Subcutaneous adipose tissue (tissue), 4 donors: Measurements from ENCODE around the gene MB21D2. TPM values are rescaled to one million over a fixed set of nuclear protein-coding genes. Genes with fewer than 3 reads are reported as not detected.

ENCODE experiments used
- total RNA-seq, 4 donors: library from RNA; depleted of rRNA; stranded (reverse); fragments of >200 nt; gene quantifications; one replicate each; pipeline ENCODE4 v1.1.0, GENCODE V29; 2016
- TF ChIP-seq, protein P1 (sequence below): fragments of 450-650 bp; IDR thresholded peaks from one replicate; pipeline ENCODE4 v1.5.1; 2016; ENCODE audit warnings: low read depth, mild to moderate bottlenecking, control low read depth, antibody characterized with exemption, moderate library complexity

Gene MB21D2
- total RNA-seq, 4 donors from 2014 or later = 2.8 to 5.4 (median 4.5) TPM

DNA sequence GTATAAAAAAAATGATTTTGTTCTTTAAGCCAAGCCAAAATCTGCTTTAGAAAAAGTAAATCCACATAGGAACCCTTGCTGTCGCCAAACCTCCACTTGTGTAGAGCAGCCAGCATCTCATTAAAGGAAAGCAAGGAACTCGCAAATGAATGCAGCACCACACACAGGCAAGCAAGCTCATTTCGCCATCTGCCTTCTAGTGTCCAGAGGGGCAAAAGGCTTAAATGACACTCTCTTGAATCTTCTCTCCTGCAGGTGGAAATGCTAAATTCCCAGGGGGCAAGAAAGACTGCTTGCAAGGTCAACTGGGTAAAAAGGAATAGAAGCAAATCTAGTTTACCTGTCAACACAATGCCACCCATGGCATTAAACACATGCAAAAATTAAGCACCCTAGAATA lies 2.4 kb downstream of the MB21D2 start:
- TF ChIP-seq, protein P1, sequence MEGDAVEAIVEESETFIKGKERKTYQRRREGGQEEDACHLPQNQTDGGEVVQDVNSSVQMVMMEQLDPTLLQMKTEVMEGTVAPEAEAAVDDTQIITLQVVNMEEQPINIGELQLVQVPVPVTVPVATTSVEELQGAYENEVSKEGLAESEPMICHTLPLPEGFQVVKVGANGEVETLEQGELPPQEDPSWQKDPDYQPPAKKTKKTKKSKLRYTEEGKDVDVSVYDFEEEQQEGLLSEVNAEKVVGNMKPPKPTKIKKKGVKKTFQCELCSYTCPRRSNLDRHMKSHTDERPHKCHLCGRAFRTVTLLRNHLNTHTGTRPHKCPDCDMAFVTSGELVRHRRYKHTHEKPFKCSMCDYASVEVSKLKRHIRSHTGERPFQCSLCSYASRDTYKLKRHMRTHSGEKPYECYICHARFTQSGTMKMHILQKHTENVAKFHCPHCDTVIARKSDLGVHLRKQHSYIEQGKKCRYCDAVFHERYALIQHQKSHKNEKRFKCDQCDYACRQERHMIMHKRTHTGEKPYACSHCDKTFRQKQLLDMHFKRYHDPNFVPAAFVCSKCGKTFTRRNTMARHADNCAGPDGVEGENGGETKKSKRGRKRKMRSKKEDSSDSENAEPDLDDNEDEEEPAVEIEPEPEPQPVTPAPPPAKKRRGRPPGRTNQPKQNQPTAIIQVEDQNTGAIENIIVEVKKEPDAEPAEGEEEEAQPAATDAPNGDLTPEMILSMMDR = no peak

DNA sequence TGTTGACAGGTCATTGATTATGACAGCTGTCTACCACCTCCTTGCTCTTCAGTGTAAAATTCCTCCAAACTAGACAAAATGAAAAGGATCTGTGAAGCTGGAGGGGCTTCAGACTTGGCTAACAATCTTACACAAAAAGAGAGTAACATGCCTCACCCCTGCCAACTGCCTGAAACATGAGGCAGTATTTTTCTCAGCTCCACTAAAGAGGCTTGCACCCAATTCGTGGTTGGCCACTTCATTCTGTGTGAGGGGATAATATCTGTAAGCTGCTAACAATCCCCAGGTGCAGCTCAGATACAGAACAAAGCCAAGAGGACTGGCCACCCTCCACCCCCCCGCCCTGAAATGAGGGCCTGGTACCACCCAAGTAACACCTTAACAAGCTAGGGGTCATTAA lies 2.8 kb downstream of the MB21D2 start:
- TF ChIP-seq, protein P1 = no peak

DNA sequence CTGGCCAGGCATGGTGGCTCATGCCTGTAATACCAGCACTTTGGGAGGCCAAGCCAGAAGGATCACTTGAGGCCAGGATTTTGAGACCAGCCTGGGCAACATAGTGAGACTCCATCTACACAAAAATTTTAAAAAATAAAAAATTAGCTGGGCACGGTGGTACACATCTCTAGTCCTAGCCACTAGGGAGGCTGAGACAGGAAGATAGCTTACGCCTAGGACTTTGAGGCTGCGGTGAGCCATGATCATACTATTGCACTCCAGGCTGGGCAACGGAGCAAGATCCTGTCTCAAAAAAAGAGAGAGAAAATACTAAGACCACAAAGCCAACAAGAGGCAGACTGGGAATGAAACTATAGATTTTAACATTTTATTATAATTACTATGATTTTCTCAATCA lies 4.1 kb downstream of the MB21D2 start:
- TF ChIP-seq, protein P1 = no peak

DNA sequence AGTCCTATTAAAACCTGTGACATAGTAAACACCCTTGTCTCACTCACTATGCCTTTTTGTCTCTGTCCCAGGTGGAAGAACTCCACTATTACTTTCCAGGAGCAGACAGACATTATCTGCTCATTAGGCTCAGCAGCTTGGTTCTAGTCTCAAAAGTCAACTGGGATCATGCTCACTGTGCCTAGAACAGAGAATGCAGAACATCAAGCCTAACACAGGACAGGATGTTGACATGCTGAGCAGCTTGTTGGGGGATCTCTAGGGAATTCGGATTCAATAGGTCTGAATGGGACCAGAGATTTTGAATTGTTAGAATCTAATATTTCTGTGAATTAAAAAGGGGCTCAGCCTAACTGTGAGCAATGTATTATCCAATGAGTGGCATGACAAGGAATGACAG lies 6.4 kb downstream of the MB21D2 start:
- TF ChIP-seq, protein P1 = no peak

DNA sequence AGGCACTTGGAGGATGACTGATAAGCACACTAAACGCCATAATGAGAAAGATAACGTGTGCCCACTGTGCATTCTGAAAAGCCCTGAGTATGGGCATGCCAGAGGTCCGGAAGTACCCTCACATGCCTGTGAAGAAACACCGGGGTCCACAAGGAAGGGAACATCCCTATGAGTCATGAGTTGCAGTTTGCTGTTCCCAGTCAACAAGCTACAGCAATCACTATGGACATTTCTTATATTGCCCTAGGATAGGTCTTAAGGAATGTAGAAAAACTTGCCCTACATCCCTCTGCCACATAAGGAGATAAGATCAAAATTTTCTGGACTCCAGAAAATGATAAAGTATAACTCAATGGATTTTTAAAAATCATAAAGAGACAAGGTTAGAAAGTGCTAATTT lies 9.9 kb downstream of the MB21D2 start:
- TF ChIP-seq, protein P1 = no peak

DNA sequence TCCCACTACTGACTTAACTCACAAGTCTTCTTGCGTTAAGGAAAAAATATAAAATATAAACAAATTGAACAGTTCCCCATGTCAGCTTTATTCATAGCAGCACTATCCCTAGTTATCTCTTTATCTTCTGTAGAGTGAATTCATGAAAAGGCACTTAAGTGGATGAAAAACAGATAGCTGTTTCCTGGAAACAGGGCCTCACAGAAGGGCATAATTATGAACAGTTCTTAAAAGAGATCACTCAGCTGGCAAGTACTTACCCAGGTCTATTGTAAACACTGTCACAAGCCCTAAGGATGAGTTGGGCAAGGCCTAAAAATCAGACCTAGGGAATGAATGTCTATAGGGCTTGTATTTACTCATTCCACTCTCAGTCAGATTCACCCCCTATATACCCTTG lies 10.7 kb downstream of the MB21D2 start:
- TF ChIP-seq, protein P1 = no peak

DNA sequence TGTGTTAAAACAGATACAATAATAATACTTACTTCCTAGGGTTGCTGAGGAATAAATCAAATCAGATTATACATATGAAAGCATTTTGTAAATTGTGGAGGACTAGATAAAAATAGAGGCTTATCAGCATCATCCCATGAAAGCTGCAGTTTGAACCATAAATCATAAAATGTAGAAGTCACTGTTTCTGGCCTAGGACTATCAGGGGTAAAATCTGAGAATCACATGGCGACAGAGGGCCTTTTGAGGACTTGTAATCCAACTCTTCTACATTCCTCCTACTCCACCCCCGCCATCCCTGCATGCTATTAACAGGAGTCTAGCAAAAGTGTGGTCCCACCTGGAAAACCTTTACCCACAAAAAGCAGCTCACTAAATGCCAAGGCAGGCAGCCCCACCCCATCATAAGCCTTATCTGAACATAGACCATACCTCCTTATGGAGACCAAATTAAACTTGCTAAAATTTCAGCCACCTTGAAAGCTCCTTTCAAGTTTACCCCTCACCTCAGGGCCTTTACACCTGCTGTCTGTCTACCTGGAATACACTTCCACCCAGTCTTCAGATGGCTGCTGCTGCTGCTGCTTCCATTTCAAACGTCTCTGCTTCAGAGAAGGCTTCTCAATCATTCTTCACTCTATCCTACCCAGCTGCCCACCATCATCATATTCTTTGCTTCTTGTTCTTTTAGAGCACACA lies 11.5 kb downstream of the MB21D2 start:
- TF ChIP-seq, protein P1 = no peak
